Measurements from ENCODE around the gene PTDSS2. TPM values are rescaled to one million over a fixed set of nuclear protein-coding genes. Genes with fewer than 3 reads are reported as not detected.

The PTDSS2 gene
- total and polyA plus RNA-seq, 10 of the 15 experiments (the other 5 are each of a cell fraction or from before 2014, with no cell fraction given): 0.39 to 21.1 (median 10.8) TPM

DNA sequence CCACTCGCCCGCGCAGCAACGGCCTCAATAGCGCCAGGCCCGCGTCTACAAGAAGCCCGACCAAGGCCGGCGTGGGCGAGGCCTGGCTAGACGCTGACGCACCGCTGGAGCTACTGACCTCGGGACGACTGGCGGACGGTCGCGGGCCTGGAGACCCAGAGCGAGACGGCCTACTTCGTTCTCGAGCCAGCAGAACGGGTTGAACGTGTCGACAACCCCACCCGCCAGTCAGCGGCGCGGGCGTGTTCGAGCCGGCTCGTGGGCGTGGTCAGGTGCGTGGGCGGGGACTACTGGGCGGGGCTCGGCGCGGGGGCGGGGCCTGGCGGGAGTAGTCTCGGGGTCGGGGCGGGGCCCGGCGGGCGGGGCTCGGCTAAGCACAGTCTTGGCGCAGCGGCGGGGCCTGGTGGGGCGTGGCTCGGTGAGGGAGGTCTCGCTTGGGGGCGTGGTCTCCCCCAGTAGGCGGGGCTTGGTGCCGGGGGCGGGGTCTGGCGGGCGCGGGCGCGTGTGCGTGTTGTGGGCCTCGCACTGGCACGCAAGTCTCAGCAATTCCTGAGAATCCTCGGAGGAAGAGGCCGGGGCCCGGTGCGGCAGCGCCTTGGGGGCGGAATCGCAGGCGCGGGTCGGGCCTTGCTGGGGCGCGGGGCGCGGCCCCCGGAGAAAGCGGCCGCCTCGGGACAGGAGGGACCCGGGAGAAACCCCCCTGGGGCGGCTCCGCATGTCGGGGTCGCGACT is 57.1 kb downstream of the PTDSS2 start, which contains the start of gene RNH1 (continued):
- TF ChIP-seq YY1 (IDR thresholded peaks at IDR 0.05; ENCODE audit: low read depth, low read length) (0 out of 2 replicates have a peak, but pooled peaks have one; percentile 9), SREBF2 (IDR thresholded peaks at IDR 0.05; ENCODE audit: low read length) (no peak), EP300 (IDR thresholded peaks at IDR 0.05; ENCODE audit: borderline replicate concordance in 1 of 2, control insufficient read depth in 1 of 2, low read depth in 2 of 2, low read length in 2 of 2) (no peak), EGR1 (IDR thresholded peaks at IDR 0.05; ENCODE audit: borderline replicate concordance in 1 of 2, low read depth in 2 of 2, low read length in 2 of 2) (peak; percentile 54 to 95), BCL11A (IDR thresholded peaks at IDR 0.05; ENCODE audit: low read depth, low read length) (no peak), RUNX3 (IDR thresholded peaks at IDR 0.05; ENCODE audit: low read length) (no peak), KAT2A (conservative IDR thresholded peaks at IDR 0.05; ENCODE audit: control insufficient read depth, low read depth, low read length) (no peak), TARDBP (IDR thresholded peaks at IDR 0.05; ENCODE audit: borderline replicate concordance) (no peak), MTA3 (IDR thresholded peaks at IDR 0.05; ENCODE audit: borderline replicate concordance, low read length) (no peak), RELA (IDR thresholded peaks at IDR 0.05; ENCODE audit: borderline replicate concordance, partially characterized antibody) (peak; percentile 3), FOXK2 (IDR thresholded peaks at IDR 0.05) (no peak), NR2C2 (IDR thresholded peaks at IDR 0.05; ENCODE audit: borderline replicate concordance, control insufficient read depth, insufficient read length, low read depth) (no peak), ZZZ3 (IDR thresholded peaks at IDR 0.05; ENCODE audit: control insufficient read depth, insufficient read length, low read depth) (no peak), ZNF274 (IDR thresholded peaks at IDR 0.05; ENCODE audit: insufficient read depth, insufficient read length) (no peak), SMARCA5 (IDR thresholded peaks at IDR 0.05) (peak; percentile 98), BHLHE40 (IDR thresholded peaks at IDR 0.05; ENCODE audit: borderline replicate concordance in 1 of 2, low read depth in 2 of 2, low read length in 1 of 2) (0 out of 4 replicates have a peak, but pooled peaks of 1 of the 2 experiments have one; percentile 14), MEF2B (IDR thresholded peaks at IDR 0.05; ENCODE audit: partially characterized antibody, poor library complexity, severe bottlenecking) (no peak), PAX5 (IDR thresholded peaks at IDR 0.05; ENCODE audit: borderline replicate concordance, low read depth, low read length) (no peak; the same call in 1 of the 2 replicates), IRF4 (IDR thresholded peaks at IDR 0.05; ENCODE audit: low read depth, low read length) (no peak)
- TF ChIP-seq, protein P1, sequence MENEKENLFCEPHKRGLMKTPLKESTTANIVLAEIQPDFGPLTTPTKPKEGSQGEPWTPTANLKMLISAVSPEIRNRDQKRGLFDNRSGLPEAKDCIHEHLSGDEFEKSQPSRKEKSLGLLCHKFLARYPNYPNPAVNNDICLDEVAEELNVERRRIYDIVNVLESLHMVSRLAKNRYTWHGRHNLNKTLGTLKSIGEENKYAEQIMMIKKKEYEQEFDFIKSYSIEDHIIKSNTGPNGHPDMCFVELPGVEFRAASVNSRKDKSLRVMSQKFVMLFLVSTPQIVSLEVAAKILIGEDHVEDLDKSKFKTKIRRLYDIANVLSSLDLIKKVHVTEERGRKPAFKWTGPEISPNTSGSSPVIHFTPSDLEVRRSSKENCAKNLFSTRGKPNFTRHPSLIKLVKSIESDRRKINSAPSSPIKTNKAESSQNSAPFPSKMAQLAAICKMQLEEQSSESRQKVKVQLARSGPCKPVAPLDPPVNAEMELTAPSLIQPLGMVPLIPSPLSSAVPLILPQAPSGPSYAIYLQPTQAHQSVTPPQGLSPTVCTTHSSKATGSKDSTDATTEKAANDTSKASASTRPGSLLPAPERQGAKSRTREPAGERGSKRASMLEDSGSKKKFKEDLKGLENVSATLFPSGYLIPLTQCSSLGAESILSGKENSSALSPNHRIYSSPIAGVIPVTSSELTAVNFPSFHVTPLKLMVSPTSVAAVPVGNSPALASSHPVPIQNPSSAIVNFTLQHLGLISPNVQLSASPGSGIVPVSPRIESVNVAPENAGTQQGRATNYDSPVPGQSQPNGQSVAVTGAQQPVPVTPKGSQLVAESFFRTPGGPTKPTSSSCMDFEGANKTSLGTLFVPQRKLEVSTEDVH (IDR thresholded peaks at IDR 0.05; ENCODE audit: low read depth, partially characterized antibody): no peak
- TF ChIP-seq, protein P2, sequence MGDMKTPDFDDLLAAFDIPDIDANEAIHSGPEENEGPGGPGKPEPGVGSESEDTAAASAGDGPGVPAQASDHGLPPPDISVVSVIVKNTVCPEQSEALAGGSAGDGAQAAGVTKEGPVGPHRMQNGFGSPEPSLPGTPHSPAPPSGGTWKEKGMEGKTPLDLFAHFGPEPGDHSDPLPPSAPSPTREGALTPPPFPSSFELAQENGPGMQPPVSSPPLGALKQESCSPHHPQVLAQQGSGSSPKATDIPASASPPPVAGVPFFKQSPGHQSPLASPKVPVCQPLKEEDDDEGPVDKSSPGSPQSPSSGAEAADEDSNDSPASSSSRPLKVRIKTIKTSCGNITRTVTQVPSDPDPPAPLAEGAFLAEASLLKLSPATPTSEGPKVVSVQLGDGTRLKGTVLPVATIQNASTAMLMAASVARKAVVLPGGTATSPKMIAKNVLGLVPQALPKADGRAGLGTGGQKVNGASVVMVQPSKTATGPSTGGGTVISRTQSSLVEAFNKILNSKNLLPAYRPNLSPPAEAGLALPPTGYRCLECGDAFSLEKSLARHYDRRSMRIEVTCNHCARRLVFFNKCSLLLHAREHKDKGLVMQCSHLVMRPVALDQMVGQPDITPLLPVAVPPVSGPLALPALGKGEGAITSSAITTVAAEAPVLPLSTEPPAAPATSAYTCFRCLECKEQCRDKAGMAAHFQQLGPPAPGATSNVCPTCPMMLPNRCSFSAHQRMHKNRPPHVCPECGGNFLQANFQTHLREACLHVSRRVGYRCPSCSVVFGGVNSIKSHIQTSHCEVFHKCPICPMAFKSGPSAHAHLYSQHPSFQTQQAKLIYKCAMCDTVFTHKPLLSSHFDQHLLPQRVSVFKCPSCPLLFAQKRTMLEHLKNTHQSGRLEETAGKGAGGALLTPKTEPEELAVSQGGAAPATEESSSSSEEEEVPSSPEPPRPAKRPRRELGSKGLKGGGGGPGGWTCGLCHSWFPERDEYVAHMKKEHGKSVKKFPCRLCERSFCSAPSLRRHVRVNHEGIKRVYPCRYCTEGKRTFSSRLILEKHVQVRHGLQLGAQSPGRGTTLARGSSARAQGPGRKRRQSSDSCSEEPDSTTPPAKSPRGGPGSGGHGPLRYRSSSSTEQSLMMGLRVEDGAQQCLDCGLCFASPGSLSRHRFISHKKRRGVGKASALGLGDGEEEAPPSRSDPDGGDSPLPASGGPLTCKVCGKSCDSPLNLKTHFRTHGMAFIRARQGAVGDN (IDR thresholded peaks at IDR 0.05): no peak; the same call in 1 of the 2 replicates

All from GM12878 (cell line).